Measurements from ENCODE around the gene ANKLE2. TPM values are rescaled to one million over a fixed set of nuclear protein-coding genes. Genes with fewer than 3 reads are reported as not detected.

The ANKLE2 gene
- total and polyA plus RNA-seq, 2 of the 8 experiments (the other 6 are each of a cell fraction or from before 2014, with no cell fraction given) = 41.0 to 64.9 TPM

GRCh38 chr12:132741620-132742019 lies 20.0 kb downstream of the ANKLE2 start (continued):
- TF ChIP-seq TAF7 (optimal IDR thresholded peaks at IDR 0.05; ENCODE audit: borderline replicate concordance, low read depth, low read length) (no peak), ATF2 (IDR thresholded peaks at IDR 0.05; ENCODE audit: low read length) (no peak), TEAD4 (IDR thresholded peaks at IDR 0.05; ENCODE audit: low read depth, low read length) (no peak), SP4 (IDR thresholded peaks at IDR 0.05; ENCODE audit: low read length) (no peak)

Data from H1 (cell line).